ENCODE results near the gene NPAS3.

Gene NPAS3

GRCh38 chr14:33452995-33453394, 514.3 kb downstream of the NPAS3 start:
- no peak for DNase-seq

GRCh38 chr14:33454022-33454595, 515.4 kb downstream of the NPAS3 start:
- DNase-seq, result no peak

GRCh38 chr14:33454707-33455106, 516.0 kb downstream of the NPAS3 start:
- DNase-seq, result no peak

- DNase-seq, result no peak
These were observed 517.1 kb downstream of the NPAS3 start for GRCh38 chr14:33455654-33456345.

DNA sequence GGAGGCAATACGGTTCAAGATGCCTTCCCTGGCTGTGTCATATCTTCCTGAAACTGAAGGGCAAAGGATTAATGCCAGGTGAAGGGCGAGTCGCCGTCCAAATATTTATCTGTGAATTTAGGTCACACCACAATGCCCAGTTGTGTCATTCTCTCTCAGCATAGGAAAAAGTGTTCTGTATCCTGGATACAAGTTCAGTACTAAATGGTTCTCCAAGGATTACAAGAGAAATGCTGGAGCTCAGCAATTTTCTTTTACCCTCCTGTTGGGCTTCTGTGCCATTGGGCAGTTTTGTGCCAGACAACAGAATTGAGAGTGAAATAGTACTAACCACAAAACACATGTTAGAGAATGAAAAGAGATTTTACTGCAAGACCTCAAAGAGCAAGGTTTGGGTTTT, 518.3 kb downstream of the NPAS3 start:
- no peak for DNase-seq

DNA sequence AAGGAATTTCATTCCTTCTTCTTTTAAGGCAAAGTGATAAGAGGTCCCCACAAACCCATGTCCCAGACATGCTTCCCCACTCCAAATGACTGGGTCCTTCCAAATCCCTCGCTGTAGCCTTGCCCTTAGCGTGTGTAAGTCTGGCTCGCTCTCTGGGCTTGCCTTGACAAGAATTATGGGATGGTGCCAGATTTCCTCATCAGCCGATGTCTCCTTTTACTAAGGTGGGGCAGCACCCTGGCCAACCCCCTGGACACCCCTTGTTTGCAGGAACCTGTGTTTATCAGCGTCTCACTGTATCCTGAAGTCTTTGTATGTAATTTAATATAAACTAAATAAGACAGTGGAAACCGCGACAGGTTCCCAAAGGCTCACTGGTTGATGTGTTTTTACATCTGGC, 518.9 kb downstream of the NPAS3 start:
- DNase-seq, result no peak

DNA sequence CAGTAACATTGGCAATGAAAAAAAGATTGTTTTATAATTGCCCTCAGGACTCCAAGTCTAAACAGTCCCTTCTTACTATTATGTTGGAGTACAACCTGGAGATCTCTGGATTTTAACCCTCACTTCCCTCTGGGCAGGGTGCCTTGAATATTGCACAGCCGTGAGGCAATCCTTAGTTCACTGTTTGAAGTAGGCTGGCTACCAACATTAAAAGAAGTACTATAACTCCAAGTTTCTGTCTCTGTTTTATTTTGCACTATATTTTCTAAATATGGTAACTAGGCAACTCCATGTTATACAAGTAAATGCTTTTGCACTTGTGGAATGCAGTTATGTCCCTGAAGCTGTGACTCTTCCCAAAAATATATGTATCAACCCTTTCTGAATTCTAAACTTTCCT, 521.5 kb downstream of the NPAS3 start:
- DNase-seq, result no peak

- DNase-seq, result no peak
These were observed 522.4 kb downstream of the NPAS3 start for GRCh38 chr14:33461036-33461435.

- no peak for DNase-seq
These were observed 525.1 kb downstream of the NPAS3 start for GRCh38 chr14:33463731-33464130.

- DNase-seq, result no peak
These were observed 525.7 kb downstream of the NPAS3 start for GRCh38 chr14:33464254-33464962.

DNA sequence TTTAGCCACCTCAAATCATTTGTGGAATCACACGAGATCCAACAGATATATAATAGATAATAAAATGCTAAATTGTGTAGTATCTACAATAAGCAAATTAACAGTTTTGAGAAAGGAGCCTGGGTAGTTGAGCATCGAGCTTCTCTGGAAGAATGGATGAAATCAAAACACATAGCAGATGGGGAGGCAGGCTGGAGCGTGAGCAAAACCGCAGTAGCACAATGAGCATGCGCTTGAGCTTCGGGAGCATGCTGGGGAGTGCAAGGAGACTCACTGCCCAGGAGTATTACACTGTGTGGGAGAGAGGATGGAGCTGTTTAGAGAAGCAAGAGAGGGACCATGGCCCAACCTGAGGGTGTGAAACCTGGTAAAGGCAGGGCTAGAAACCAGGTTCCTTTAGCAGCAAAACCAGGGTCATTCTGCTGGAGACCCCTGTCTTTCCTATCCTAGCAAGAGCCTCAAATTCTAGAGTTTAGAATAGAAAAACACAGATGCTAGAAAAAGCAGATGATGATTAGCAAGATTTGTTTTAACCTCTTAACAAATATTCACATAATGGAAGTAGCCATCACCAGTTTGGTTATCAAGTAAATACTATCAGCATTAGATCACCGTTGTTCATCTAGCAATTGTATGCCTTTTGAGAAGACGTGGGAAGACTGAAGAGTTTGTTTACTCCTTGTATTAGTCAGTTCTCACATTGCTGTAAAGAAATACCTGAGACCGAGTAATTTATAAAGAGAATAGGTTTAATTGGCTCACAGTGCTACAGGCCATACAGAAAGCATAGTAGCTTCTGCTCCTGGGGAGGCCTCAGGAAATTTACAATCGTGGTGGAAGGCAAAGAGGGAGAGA, 527.4 kb downstream of the NPAS3 start:
- no peak for DNase-seq

- DNase-seq, result no peak
These were observed 529.3 kb downstream of the NPAS3 start for GRCh38 chr14:33467971-33468370.

- DNase-seq, result no peak
These were observed 531.2 kb downstream of the NPAS3 start for GRCh38 chr14:33469898-33470297.

DNA sequence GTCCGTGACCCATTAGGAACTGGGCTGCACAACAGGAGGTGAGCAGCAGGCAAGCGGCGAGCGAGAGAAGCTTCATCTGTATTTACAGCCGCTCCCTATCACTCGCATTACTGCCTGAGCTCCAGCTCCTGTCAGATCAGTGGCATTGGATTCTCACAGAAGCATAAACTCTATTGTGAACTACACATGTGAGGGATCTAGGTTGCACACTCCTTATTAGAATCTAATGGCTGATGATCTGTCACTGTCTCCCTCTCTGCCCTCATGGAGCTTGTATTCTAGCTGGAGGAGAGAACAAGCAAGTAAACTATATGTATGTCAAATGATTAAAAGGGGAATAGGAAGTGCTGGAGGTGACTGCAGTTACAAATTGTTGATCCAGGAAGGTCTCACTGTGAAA, 533.1 kb downstream of the NPAS3 start:
- DNase-seq, result no peak

DNA sequence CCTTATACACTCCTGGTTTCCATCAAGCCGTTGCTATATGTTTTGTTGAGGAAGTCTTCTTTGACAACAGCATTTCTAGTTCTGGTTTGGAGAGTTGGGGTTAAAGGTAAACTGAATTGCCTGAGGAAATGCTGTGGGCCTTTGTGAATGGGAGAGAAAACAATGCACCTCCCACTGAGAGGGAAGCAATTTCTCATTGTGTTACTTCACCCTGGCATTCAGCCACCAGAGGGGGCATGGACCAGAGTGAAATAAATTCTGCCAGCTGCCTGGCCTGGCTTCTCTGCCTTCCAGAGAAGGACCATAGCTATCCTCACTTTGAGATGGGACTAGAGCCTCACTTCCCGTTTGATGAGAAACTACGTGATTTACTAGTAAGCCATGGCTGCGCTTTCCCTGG, 536.9 kb downstream of the NPAS3 start:
- peak; percentile 24 for DNase-seq

DNA sequence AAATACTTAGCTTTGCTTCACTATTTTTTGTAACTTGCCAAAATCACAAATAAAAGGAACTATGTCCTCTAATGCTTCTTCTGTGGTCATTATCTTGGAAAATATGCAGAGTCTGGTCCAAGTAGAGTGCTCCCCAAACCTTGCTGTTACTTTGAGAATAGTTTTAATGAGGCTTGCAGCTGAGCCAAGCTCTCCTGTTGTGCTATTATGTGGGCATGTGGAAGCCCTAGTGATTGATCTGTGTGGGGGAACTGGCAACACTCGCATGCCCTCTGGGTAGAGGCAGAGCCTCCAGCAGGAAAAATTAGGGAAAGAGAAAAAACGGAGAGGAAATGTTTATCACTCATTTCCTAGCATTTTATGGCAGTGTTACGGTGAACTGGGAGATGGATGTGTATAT, 539.1 kb downstream of the NPAS3 start:
- no peak for DNase-seq

DNA sequence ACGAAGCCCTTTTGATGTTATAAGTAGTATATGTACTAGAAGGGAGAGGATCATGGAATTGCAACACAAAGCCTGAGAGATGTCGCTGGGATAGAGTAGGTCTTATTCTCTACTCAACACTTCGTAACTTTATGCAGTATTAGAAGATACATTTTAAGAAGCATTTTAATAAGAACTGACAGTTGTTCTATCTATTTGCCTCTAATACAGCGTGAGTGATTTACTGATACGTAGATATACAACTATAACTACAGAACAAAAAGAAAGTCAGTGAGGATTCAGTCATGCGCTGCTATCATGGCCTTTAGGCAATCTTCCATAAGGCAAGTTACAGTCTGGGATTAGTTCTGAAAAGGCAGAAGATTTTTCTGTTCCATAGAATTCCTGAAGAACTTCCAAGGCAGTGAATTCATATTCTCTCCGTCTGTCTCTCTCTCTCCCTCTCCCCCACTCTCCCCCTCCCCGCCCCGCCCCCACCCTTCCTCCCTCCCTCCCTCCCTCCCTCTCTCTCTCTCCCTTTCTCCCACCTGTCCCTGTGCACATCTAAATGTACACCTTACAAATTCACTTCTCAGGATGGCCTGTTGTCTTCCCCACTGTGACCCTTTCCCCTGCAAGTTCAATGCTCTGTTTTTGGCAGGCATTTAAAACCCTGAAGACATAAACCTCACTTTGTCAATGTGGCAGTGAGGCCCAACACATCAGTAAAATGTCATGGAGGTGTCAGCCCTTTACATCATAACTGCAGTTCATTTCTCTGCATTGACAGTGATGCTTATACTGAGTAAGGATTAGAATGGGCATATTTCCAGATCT, 541.6 kb downstream of the NPAS3 start:
- DNase-seq, result no peak

GRCh38 chr14:33480887-33481184, 542.2 kb downstream of the NPAS3 start:
- DNase-seq, result no peak

DNA sequence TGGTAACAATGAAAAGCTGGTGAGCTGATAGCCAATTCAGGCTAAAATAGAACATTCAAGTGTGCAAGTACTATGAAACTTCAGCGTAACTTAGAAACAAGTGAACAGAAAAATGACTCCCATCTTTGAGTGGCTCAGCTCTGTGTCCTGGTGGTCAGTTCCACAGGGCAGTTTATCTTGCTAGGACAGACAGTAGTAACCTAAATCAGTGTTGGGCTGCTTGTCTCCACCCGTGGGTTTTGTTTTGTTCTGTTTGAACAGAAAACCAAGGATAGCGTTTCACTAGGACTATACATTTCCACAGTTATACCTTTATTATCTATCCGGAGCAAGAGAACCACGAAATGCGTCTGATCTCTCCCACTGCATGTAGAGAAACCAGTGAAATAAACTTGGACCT, 544.4 kb downstream of the NPAS3 start:
- no peak for DNase-seq

DNA sequence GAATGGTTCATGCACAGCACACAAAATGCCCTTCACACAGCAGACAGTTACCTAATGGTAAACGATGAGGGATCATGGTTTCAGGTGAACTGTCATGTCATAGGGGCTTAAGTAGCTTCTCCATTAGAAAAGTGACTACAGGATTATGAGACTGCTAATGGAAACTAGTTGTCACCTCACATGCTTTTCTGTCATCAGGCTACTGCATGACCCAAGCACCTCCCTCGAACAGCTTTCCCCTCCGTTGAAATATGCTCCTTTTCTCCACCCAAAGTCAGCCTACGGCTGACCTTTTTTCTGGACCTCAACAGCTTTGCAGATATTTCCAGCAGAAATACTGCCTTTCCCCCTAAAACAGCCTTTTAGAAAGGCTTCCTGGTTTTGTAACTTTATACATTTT, 544.9 kb downstream of the NPAS3 start:
- no peak for DNase-seq

- DNase-seq, result no peak
These were observed 545.6 kb downstream of the NPAS3 start for GRCh38 chr14:33484264-33484663.

GRCh38 chr14:33486332-33486890, 547.7 kb downstream of the NPAS3 start:
- no peak for DNase-seq
